Forelimb muscle (tissue), 1 donor: ENCODE results near the gene FBN1. TPM values are rescaled to one million over a fixed set of nuclear protein-coding genes. Genes with fewer than 3 reads are reported as not detected.

Experiments used
- DNase-seq: peaks from one replicate; pipeline ENCODE4 v3.0.0-alpha.2; 2013; ENCODE audit warnings: low read depth
- polyA plus RNA-seq: library from polyadenylated mRNA; unstranded; fragments of 120-200 nt; gene quantifications from one replicate; pipeline ENCODE4 v1.2.1, GENCODE V29; 2013; ENCODE audit not compliant: insufficient read length

Gene FBN1
- 168 TPM for polyA plus RNA-seq

DNA sequence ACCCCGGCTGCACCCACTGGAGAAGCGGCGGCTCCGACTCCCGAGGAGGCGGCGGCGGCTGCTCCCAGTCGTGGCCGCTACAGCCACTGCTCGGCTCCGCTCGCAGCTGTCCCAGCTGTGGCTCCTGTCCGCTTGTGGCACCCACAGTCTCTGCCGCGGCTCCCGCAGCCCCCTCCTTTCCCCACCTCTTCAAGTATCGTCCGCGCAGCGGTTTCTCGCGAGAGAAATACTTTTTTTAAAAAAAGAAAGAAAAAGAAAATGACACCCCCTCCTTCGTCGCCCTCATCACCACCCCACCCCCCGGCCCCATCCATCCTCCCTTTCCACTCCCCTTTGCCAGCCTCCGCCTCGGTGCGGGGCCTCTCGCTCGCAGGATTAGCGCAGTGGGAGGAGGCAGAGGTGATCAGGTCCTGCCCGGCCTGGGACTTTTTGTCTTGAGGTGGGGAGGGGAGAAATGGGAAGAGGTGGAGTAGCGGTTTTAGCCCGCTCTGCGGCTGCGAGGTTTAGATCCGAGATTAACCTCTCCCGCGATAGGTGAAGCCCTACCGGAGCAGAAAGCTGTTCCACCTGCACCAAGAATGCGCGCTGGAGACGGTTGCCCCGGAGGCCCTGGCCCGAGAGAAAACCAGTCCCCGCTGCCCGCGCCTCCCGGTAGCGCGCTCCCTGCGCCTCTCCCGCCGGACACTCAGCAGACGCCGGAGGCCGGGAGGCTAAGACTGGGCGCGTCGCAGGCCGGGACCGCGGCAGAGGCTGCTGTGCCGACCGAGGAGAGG is at the start of gene FBN1:
Gene FBN1, minus strand, starts transcription at position 152 of the 773 bp plus-strand sequence. CDS start 940 bp downstream, outside the sequence.
- peak; percentile 78 for DNase-seq

DNA sequence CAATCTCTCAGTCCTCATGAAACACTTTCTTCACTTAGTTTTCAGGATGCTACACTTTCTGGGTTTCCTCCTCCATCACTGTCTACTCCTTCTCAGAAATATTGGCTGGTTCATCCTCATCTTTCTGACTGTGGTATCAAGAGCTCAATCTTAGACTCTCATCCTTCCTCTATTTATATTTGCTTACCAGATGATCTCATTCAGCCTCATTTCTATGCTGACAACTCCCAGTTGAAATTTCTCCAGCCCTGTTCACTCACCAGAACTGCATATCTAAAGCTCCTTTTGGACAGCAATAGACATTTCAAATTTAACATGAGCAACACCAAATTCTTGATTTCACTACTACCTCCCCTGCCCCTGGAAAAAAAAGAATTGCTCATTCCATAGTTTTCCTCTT is 48.0 kb upstream of the FBN1 start:
- no peak for DNase-seq

GRCh38 chr15:48688493-48688892 is 43.0 kb upstream of the FBN1 start:
- no peak for DNase-seq

- no peak for DNase-seq
Observed at GRCh38 chr15:48683991-48684765, 38.7 kb upstream of the FBN1 start.

GRCh38 chr15:48682942-48683651 is 37.6 kb upstream of the FBN1 start:
- no peak for DNase-seq

GRCh38 chr15:48681353-48681752 is 35.8 kb upstream of the FBN1 start:
- DNase-seq = no peak

DNA sequence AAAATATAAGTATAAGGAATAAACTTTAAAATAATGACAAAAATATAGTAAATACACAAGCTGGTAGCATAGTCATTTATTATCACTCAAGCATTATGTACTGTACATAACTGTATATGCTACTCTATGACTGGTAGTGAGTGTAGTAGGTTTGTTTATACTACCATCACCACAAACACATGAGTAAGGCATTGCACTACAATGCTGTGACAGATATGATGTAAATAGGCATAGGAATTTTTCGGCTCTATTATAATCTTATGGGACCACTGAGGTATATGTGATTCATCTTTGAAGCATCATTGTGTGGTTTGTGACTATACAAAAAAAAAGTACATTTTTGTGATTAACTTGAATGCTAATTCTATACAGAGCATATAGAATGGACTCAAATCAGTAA is 35.3 kb upstream of the FBN1 start:
- no peak for DNase-seq

GRCh38 chr15:48679952-48680351 is 34.4 kb upstream of the FBN1 start:
- DNase-seq = no peak

- DNase-seq = no peak
Observed at GRCh38 chr15:48678851-48679250, 33.3 kb upstream of the FBN1 start.

- DNase-seq = no peak
Observed at GRCh38 chr15:48677821-48678220, 32.3 kb upstream of the FBN1 start.

DNA sequence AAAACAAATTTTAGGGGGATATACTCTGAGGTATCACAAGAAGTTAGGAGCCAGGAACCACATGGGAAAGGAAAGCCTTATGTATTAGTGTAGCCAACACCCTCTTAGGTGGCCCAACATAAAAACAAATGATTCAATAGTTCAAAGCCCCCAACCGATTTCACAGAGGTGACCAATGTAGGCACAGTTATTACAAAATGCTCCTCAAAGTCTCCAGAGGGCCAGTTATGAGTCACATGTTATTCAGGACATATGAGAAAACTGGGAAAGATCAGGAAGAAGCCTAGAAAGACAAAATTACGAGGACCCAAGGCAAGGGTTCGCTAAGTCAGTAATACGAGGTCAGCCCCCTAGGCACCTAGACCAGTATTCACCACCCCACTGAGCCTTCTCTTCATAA is 29.9 kb upstream of the FBN1 start:
- DNase-seq = no peak

- no peak for DNase-seq
Observed at GRCh38 chr15:48674876-48675275, 29.4 kb upstream of the FBN1 start.

- DNase-seq = no peak
Observed at GRCh38 chr15:48672206-48672605, 26.7 kb upstream of the FBN1 start.

DNA sequence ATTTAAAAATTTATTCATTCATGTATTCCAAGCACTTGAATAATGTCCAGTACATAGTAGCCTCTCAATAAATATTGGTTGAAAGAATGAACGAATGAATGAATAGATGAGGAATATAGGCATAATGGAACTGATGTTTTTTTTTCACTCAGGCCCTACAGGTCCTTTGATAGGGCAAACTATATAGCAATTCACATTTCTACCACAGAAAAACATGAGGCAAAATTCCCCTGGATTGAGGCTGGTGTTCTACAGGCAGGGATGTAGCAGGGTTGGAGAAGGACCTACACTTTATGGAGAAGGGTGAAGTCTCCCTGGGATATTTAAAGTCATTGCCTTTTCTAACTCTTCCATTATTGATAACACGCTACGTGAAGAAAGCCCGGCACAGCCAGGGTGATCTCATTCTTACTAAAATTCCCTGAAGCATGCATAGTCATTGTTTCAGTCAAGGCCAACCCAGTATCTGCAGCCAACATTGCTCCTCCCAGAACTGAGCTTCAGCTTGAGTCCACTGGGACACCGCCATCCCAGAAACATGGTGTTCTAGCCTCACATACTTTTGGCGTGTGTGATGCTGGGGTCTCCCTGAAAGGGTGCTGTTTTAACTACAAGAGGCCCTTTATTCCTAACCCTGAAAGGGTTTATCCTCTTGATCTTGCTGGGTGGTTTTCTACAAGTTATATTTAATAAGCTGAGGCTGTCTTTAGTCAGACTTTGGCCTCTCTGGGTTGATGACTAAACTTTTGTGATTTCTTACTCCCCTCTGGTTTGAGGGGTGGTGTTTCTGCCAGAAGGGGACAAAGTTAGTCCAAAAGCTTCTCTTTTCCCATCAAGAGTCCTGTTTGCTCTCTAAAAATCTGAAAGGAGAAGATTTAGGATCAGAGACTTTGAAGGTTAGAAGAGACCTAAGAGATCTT is 25.9 kb upstream of the FBN1 start:
- DNase-seq = peak; percentile 82

DNA sequence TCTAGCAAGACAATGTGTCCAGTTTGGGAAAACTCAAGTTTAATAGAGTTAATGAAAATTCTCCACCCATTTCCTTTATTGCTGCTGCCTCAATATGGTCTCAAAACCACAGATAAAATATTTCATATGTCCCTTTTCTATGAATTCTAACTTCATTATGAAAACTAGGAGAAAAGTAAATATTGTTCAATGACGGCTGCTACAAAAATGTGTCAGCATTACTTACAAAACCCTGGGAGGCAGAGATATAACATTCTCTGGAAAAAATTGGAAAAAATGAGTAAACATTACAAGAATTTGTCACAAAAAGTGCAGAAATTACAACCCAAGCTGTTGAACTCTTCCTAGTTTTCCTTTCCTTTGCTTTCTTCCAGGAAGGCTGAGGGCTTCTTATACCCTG is 22.2 kb upstream of the FBN1 start:
- DNase-seq = no peak

- DNase-seq = no peak
Observed at GRCh38 chr15:48664436-48664835, 18.9 kb upstream of the FBN1 start.

DNA sequence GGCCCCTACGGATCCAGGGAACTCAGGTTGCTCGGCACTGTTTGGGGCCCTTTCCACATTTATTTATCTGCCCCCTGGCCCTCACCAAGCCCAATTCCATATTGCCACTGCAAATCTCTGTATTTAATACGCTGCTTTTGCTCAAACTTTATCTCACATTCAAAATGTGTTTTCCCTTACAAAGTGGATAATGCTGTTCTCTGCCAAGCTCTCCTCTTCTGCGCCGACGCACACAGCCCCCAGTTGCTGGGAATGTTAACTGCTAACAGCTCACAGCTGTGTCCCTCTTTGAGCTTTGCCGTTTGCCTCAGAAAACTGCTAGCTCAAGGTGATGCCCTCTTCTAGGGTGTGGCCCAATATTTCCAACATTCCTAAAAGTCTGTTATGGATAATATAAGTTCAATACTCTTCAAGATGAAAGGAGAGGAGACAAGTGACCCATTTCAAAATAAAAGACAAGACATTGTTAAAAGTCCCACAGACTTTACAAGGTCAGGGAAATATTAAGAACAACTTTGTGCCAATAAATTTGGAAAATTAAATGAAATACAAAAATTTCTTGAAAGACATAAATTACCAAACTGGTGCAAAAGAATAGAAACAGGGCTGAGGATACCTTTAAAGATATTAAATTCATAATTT is 12.6 kb upstream of the FBN1 start:
- no peak for DNase-seq

GRCh38 chr15:48654801-48655200 is 9.3 kb upstream of the FBN1 start:
- no peak for DNase-seq

DNA sequence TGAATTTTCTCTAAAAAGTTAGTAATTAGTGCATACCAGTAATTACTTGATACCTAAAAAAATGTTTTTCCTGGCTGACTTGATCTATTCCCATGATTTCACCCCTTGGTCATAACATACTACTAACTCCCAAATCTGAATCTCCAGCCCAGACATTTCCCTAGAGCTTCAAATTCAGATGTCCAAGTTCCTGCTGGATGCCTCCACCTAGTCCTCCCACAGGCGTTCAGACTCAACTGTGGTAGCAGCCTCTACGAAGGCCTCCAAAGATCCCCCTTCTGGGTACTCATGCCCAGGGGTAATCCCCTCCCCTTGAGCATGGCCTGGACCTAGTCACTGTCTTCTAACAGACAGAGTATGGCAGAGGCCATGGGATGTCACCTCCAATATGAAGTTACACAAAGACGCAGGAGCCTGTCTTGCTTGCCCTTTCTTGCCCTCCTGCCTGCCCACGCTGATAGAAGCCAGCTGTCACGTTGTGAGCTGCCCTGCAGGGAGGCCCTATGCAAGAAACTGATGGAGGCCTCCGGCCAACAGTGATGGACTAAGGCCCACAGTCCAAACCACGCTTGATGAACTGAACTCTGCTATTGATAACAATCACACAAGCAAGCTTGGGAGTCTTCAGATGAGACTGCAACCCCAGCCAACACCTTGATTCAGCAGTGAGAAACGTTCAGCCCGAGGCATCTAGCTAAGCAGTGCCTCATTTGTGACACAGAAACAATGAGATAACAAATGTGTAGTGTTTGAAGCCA is 8.6 kb upstream of the FBN1 start:
- no peak for DNase-seq

DNA sequence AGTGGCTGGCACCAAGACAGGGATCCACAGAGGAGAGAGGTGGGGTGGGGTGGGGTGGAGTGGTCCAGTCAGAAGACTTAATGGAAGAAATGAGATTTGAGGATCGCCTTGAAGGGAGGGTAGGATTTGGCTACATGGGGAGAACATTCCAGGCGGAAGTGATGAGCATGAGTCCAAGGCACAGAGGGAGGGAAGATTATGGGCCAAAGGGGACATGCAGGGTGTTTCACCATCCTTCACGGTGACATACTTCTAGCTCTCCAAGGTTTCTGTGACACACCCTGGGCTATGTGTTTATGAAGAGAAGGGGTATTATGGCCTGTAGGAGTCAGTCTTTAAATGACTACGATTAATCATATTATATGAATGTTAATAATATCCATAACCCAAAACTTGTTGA is 7.7 kb upstream of the FBN1 start:
- no peak for DNase-seq
